Caco-2 (cell line): Measurements from ENCODE around the gene DGCR2. TPM values are rescaled to one million over a fixed set of nuclear protein-coding genes. Genes with fewer than 3 reads are reported as not detected.

Source experiments
- BruUV-seq: library from RNA; stranded (reverse); fragments of 400-500 nt; replicated peaks from 2 replicates; lab custom pipeline; 2021; lab: Mats Ljungman, UMichigan
- CTCF ChIA-PET: fragments of 300-600 bp; sonication (Branson Sonifier 250); formaldehyde crosslinking; loops from one replicate; lab custom pipeline; 2022; ENCODE audit warnings: antibody characterized with exemption; lab: Charles Lee
- POLR2A ChIA-PET: fragments of 300-600 bp; sonication (Branson Sonifier 250); formaldehyde crosslinking; loops from one replicate; lab custom pipeline; 2022; ENCODE audit warnings: antibody characterized with exemption; lab: Charles Lee
- DNase-seq, 2 experiments: peaks; one replicate each; pipeline versions ENCODE4 v3.0.0 to v3.0.0-alpha.2; 2020 to 2022
- H3K27me3 ChIP-seq: replicated peaks from 2 replicates; pipeline ENCODE4 v1.6.0; 2011; ENCODE audit warnings: low read length; ENCODE audit not compliant: control insufficient read depth, insufficient read depth
- H3K36me3 ChIP-seq: 2 replicates; pipeline ENCODE4 v1.5.1; 2011; ENCODE audit warnings: low read length; ENCODE audit not compliant: control insufficient read depth, insufficient read depth
- H3K4me1 ChIP-seq: fragments of 250-450 bp; sonication (Bioruptor Pico); 2 replicates; pipeline ENCODE4 v1.5.1; 2020; ENCODE audit warnings: mild to moderate bottlenecking
- H3K4me3 ChIP-seq: 2 replicates; pipeline ENCODE4 v1.5.1; 2011; ENCODE audit warnings: low read depth, mild to moderate bottlenecking, control low read depth, low read length
- H3K9me3 ChIP-seq: fragments of 250-450 bp; sonication (Bioruptor Pico); 2 replicates; pipeline ENCODE4 v1.5.1; 2020; ENCODE audit warnings: mild to moderate bottlenecking, moderate library complexity
- H3K27ac Mint-ChIP-seq: one replicate; pipeline ENCODE4 v1.8.0; 2022; ENCODE audit warnings: mixed read lengths; ENCODE audit not compliant: unreplicated experiment
- H3K27me3 Mint-ChIP-seq: one replicate; pipeline ENCODE4 v1.8.0; 2022; ENCODE audit warnings: mixed read lengths; ENCODE audit not compliant: insufficient read depth, unreplicated experiment
- H3K36me3 Mint-ChIP-seq: one replicate; pipeline ENCODE4 v1.8.0; 2022; ENCODE audit warnings: mild to moderate bottlenecking, mixed read lengths; ENCODE audit not compliant: insufficient read depth, unreplicated experiment
- H3K4me1 Mint-ChIP-seq: one replicate; pipeline ENCODE4 v1.8.0; 2022; ENCODE audit warnings: low read depth, mixed read lengths; ENCODE audit not compliant: unreplicated experiment
- H3K4me3 Mint-ChIP-seq: one replicate; pipeline ENCODE4 v1.8.0; 2022; ENCODE audit warnings: mild to moderate bottlenecking, moderate library complexity, mixed read lengths; ENCODE audit not compliant: unreplicated experiment
- H3K9me3 Mint-ChIP-seq: one replicate; pipeline ENCODE4 v1.8.0; 2022; ENCODE audit warnings: mixed read lengths; ENCODE audit not compliant: unreplicated experiment
- CTCF ChIP-seq, 2 experiments: fragments of 200-600 bp in 1 of 2; IDR thresholded peaks; 1 replicate in 1 of 2; 2 replicates in 1 of 2; pipeline versions ENCODE4 v1.5.1 to v1.8.0; 2011 to 2022; ENCODE audit warnings: antibody characterized with exemption in 1 of 2, control low read depth in 1 of 2, inconsistent platforms in 1 of 2, low read depth in 1 of 2, low read length in 1 of 2, mild to moderate bottlenecking in 1 of 2, moderate library complexity in 1 of 2; ENCODE audit not compliant: insufficient read depth in 1 of 2, severe bottlenecking in 1 of 2, unreplicated experiment in 1 of 2
- intact Hi-C: fragments of 100-400 bp; cut with micrococcal nuclease; formaldehyde crosslinking; loops from one replicate; pipeline ENCODE4 v1.10.0; 2022; ENCODE audit not compliant: unreplicated experiment
- total RNA-seq: library from RNA; stranded (reverse); gene quantifications from 2 replicates; pipeline ENCODE4 v1.2.3, GENCODE V29; 2022

Gene DGCR2
- total RNA-seq, 1 experiment from 2014 or later: 67.9 TPM

- no peak for TF ChIP-seq CTCF (IDR thresholded peaks at IDR 0.05; ENCODE audit: insufficient read depth in 1 of 2, low read depth in 1 of 2, low read length in 1 of 2, severe bottlenecking in 1 of 2, unreplicated experiment in 1 of 2)
- H3K4me3 Mint-ChIP-seq: no peak overlapping the region
- no peak overlapping the region for H3K27ac Mint-ChIP-seq
- no TSS peak for BruUV-seq
- ChIA-PET POLR2A (no interaction called here), CTCF (no interaction called here)
- H3K9me3 Mint-ChIP-seq: no peaks in the 10 kb centered on the region
- DNase-seq: no peak
- peaks cover 11% of the 10 kb centered on the region for H3K4me1 Mint-ChIP-seq
- H3K27me3 Mint-ChIP-seq: no peaks in the 10 kb centered on the region
- H3K9me3 ChIP-seq: no peaks in the 10 kb centered on the region
- H3K27me3 ChIP-seq: no peaks in the 10 kb centered on the region
- intact Hi-C loops: no loop called here
- H3K4me1 ChIP-seq: peaks cover 7% of the 10 kb centered on the region
- H3K36me3 Mint-ChIP-seq: peaks cover 17% of the 10 kb centered on the region
- no peak overlapping the region for H3K4me3 ChIP-seq
- H3K36me3 ChIP-seq: no peaks in the 10 kb centered on the region
Observed at GRCh38 chr22:19125474-19126308, 3.5 kb upstream of the DGCR2 start.

- Histone ChIP-seq H3K9me3 (no peaks in the 10 kb centered on the region), H3K36me3 (no peaks in the 10 kb centered on the region), H3K4me3 (no peak overlapping the region), H3K27me3 (no peaks in the 10 kb centered on the region), H3K4me1 (peaks cover 14% of the 10 kb centered on the region)
- intact Hi-C loops: no loop called here
- CTCF ChIA-PET: no interaction called here
- DNase-seq: no peak
- Mint-ChIP-seq H3K4me1 (peaks cover 11% of the 10 kb centered on the region), H3K27ac (no peak overlapping the region), H3K27me3 (no peaks in the 10 kb centered on the region), H3K4me3 (no peak overlapping the region), H3K36me3 (peaks cover 21% of the 10 kb centered on the region), H3K9me3 (no peaks in the 10 kb centered on the region)
- no peak for TF ChIP-seq CTCF (IDR thresholded peaks at IDR 0.05; ENCODE audit: insufficient read depth in 1 of 2, low read depth in 1 of 2, low read length in 1 of 2, severe bottlenecking in 1 of 2, unreplicated experiment in 1 of 2)
- POLR2A ChIA-PET: no interaction called here
- no TSS peak for BruUV-seq
Observed at GRCh38 chr22:19125011-19125410, 2.8 kb upstream of the DGCR2 start.

GRCh38 chr22:19124377-19124776 lies 2.2 kb upstream of the DGCR2 start:
- H3K36me3 ChIP-seq: no peaks in the 10 kb centered on the region
- H3K36me3 Mint-ChIP-seq: peaks cover 21% of the 10 kb centered on the region
- no peaks in the 10 kb centered on the region for H3K9me3 Mint-ChIP-seq
- no peaks in the 10 kb centered on the region for H3K27me3 Mint-ChIP-seq
- no peak overlapping the region for H3K27ac Mint-ChIP-seq
- DNase-seq: no peak
- no peaks in the 10 kb centered on the region for H3K27me3 ChIP-seq
- ChIA-PET CTCF (no interaction called here), POLR2A (no interaction called here)
- intact Hi-C loops: no loop called here
- no peaks in the 10 kb centered on the region for H3K9me3 ChIP-seq
- H3K4me1 Mint-ChIP-seq: peaks cover 11% of the 10 kb centered on the region
- no TSS peak for BruUV-seq
- no peak for TF ChIP-seq CTCF (IDR thresholded peaks at IDR 0.05; ENCODE audit: insufficient read depth in 1 of 2, low read depth in 1 of 2, low read length in 1 of 2, severe bottlenecking in 1 of 2, unreplicated experiment in 1 of 2)
- H3K4me3 ChIP-seq: no peak overlapping the region
- peaks cover 16% of the 10 kb centered on the region for H3K4me1 ChIP-seq
- no peak overlapping the region for H3K4me3 Mint-ChIP-seq
